Upper lobe of left lung (tissue), 6 donors: ENCODE measurements around the gene PRKCQ. TPM values are rescaled to one million over a fixed set of nuclear protein-coding genes. Genes with fewer than 3 reads are reported as not detected.

ENCODE experiments used
- ATAC-seq, 2 donors: fragments of 200-7000 bp; cut with Tn5 transposase; one replicate each; pipeline ENCODE4 v1.9.1; 2022; ENCODE audit warnings: mild to moderate bottlenecking in 2 of 2, moderate library complexity in 2 of 2; ENCODE audit not compliant: low FRiP score in 2 of 2
- DNase-seq, 2 donors: peaks; one replicate each; pipeline ENCODE4 v3.0.0-alpha.2; 2019 to 2020
- H3K27ac ChIP-seq, 4 donors: fragments of 200-600 bp; sonication (generic); one replicate each; pipeline ENCODE4 v1.5.1; 2016 to 2019
- H3K27me3 ChIP-seq, 4 donors: fragments of 200-600 bp; sonication (generic); one replicate each; pipeline ENCODE4 v1.5.1; 2017 to 2019
- H3K36me3 ChIP-seq, 4 donors: fragments of 200-600 bp; sonication (generic); one replicate each; pipeline ENCODE4 v1.5.1; 2016 to 2019
- H3K4me1 ChIP-seq, 4 donors: fragments of 200-600 bp; sonication (generic); one replicate each; pipeline ENCODE4 v1.5.1; 2018 to 2019
- H3K4me3 ChIP-seq, 4 donors: fragments of 200-600 bp; sonication (generic); one replicate each; pipeline ENCODE4 v1.5.1; 2017 to 2019; ENCODE audit warnings: mild to moderate bottlenecking in 2 of 4, moderate library complexity in 1 of 4
- H3K9me3 ChIP-seq, 4 donors: fragments of 200-600 bp; sonication (generic); one replicate each; pipeline ENCODE4 v1.5.1; 2018 to 2019
- EP300 ChIP-seq, 4 donors: sonication (generic); formaldehyde crosslinking; IDR thresholded peaks; one replicate each; pipeline ENCODE4 v1.5.1; 2017; ENCODE audit warnings: antibody characterized with exemption in 4 of 4, control low read depth in 2 of 4
- POLR2A ChIP-seq, 4 donors: fragments of 450-650 bp; IDR thresholded peaks; one replicate each; pipeline ENCODE4 v1.5.1; 2016 to 2017; ENCODE audit warnings: antibody characterized with exemption in 4 of 4, mild to moderate bottlenecking in 2 of 4
- POLR2AphosphoS5 ChIP-seq, 2 donors: sonication (generic); formaldehyde crosslinking; IDR thresholded peaks; one replicate each; pipeline ENCODE4 v1.5.1; 2017; ENCODE audit warnings: antibody characterized with exemption in 2 of 2
- WGBS, 2 donors: methylation state at CpG; one replicate each; pipeline ENCODE4 v1.1.5; 2017 to 2018; 5-methylcytosine and 5-hydroxymethylcytosine counted together
- total RNA-seq, 6 donors: library from RNA; depleted of rRNA in 4 of 6; stranded (reverse); fragments of >200 nt in 4 of 6; gene quantifications; one replicate each; pipeline versions ENCODE4 v1.1.0 to v1.2.1, GENCODE V29; 2016 to 2021
- TF ChIP-seq, protein P1 (sequence below), 6 experiments: fragments of 450-650 bp in 4 of 6; fragments of 200-600 bp in 2 of 6; sonication (generic) in 2 of 6; IDR thresholded peaks; one replicate each; pipeline ENCODE4 v1.5.1; 2016 to 2019; ENCODE audit warnings: antibody characterized with exemption in 6 of 6
- donor health status: DM: no; HTN: no; CAD: no; lungs with moderate emphysema.
- donor health status: DM: no; HTN: yes; CAD: no; lungs with severe emphysema.

Gene PRKCQ
- total RNA-seq, 6 donors from 2014 or later, result 6.5 to 16.8 (median 11.2) TPM

DNA sequence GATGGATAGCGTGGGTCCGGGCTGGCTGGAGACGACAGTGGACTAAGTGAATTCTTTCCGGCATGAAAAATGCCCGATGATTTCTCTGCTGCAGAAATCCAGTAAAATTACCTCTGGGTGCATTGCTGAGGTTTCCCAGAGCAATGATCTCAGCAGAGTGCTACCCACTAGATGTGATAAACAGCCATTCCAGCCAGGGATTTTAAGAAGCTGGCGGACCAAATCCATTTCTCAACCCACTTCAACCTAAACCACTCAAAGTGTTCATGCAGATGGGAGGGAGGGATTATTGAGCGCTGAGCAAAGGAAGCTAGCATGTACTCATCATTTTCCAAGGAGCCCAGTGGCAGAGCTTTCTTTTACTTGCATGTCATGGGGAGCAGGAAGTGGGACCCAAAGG, 116.7 kb downstream of the PRKCQ start:
- H3K27me3 ChIP-seq, result no peaks in the 10 kb centered on the region
- H3K27ac ChIP-seq, result no peak overlapping the region
- H3K9me3 ChIP-seq, result no peaks in the 10 kb centered on the region
- no peak overlapping the region for H3K4me3 ChIP-seq
- ATAC-seq (no peak), DNase-seq (no peak)
- no peaks in the 10 kb centered on the region for H3K4me1 ChIP-seq
- WGBS, 2 donors, result 85 to 93% methylated on average over 7 of the region's 7 CpGs
- H3K36me3 ChIP-seq, result peaks cover 0 to 2% (median 1%) of the 10 kb centered on the region in 4 donors
- no peak for TF ChIP-seq POLR2AphosphoS5 (IDR thresholded peaks at IDR 0.05)
- TF ChIP-seq POLR2A (IDR thresholded peaks at IDR 0.05), result no peak
- TF ChIP-seq, protein P1, sequence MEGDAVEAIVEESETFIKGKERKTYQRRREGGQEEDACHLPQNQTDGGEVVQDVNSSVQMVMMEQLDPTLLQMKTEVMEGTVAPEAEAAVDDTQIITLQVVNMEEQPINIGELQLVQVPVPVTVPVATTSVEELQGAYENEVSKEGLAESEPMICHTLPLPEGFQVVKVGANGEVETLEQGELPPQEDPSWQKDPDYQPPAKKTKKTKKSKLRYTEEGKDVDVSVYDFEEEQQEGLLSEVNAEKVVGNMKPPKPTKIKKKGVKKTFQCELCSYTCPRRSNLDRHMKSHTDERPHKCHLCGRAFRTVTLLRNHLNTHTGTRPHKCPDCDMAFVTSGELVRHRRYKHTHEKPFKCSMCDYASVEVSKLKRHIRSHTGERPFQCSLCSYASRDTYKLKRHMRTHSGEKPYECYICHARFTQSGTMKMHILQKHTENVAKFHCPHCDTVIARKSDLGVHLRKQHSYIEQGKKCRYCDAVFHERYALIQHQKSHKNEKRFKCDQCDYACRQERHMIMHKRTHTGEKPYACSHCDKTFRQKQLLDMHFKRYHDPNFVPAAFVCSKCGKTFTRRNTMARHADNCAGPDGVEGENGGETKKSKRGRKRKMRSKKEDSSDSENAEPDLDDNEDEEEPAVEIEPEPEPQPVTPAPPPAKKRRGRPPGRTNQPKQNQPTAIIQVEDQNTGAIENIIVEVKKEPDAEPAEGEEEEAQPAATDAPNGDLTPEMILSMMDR (IDR thresholded peaks at IDR 0.05), result no peak
- TF ChIP-seq EP300 (IDR thresholded peaks at IDR 0.05), result no peak

DNA sequence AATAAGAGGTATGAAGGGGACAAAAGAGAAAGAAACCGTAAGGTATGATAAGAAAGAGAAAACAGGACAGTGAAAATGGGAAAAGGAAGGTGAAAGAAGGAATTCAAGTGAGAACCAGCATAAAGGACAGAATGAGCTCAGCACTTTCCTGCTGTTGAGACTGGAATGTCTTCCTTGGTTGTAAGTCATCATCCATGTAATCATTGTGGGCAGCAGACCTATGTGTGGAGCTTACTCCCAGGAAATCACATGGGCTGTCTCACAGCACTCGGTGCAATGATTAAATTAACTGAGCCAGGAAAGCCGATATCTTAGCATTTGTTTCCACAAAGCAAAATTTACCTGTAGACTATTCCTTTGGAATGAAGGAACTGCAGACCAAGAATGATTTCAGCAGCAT, 118.1 kb downstream of the PRKCQ start:
- Histone ChIP-seq H3K27ac (no peak overlapping the region), H3K9me3 (no peaks in the 10 kb centered on the region), H3K36me3 (peaks cover 0 to 5% (median 1%) of the 10 kb centered on the region in 4 donors), H3K27me3 (no peaks in the 10 kb centered on the region), H3K4me3 (no peak overlapping the region), H3K4me1 (no peaks in the 10 kb centered on the region)
- no peak for TF ChIP-seq POLR2AphosphoS5 (IDR thresholded peaks at IDR 0.05)
- TF ChIP-seq, protein P1 (IDR thresholded peaks at IDR 0.05), result no peak
- TF ChIP-seq POLR2A (IDR thresholded peaks at IDR 0.05), result no peak
- TF ChIP-seq EP300 (IDR thresholded peaks at IDR 0.05), result no peak
- DNase-seq (no peak), ATAC-seq (no peak)
- 92 to 93% methylated on average over 3 of the region's 3 CpGs for WGBS, 2 donors

DNA sequence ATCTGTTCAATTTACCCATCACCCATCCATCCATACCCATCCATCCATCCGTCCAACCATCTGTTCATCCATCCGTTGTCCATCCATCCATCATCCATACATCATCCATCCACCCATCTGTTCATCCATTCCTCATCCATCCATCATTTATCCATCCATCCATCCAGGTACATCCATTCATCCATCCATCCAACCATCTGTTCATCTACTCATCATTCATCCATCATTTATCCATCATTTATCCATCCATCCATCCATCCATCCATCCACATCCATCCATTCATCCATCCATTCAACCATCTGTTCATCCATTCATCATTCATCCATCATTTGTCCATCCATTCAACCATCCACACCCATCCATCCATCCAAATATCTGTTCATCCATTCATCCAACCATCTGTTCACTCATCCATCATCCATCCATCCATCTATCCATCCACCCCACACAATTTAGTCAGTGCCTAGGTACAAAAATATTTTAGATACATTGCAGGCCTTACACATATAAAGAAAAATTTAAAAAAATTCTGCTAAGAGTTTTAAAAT, 119.1 kb downstream of the PRKCQ start:
- no peak for DNase-seq
- 83 to 92% methylated on average over 2 of the region's 2 CpGs for WGBS, 2 donors
- TF ChIP-seq EP300 (IDR thresholded peaks at IDR 0.05), result no peak
- no peak for TF ChIP-seq POLR2A (IDR thresholded peaks at IDR 0.05)
- Histone ChIP-seq H3K27me3 (no peaks in the 10 kb centered on the region), H3K27ac (no peak overlapping the region), H3K4me1 (no peaks in the 10 kb centered on the region), H3K9me3 (no peaks in the 10 kb centered on the region), H3K36me3 (peaks cover 0 to 9% (median 1%) of the 10 kb centered on the region in 4 donors), H3K4me3 (no peak overlapping the region)
- no peak for ATAC-seq

DNA sequence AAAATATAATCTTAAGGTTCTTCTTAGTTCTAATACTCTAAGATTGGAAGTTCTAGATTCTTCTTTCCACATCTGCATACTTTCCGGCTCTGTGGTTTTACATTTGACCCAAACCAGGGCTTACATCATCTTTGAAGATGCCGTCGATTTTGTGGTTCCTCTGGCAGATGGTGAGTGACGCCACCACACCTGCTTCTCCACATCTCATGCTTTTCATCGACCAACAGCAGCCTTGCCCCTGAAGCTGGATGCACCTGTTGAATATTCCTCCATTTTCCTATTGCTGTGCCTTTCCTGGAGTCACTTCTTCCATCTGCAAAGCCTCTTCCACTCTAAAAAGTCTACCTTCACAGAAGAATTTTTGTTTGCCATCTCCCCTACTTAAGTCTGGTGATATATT, 121.3 kb downstream of the PRKCQ start:
- no peaks in the 10 kb centered on the region for H3K4me1 ChIP-seq
- no peak overlapping the region for H3K4me3 ChIP-seq
- no peak for ATAC-seq
- no peak overlapping the region for H3K27ac ChIP-seq
- H3K9me3 ChIP-seq, result no peaks in the 10 kb centered on the region
- TF ChIP-seq, protein P1 (IDR thresholded peaks at IDR 0.05), result no peak
- TF ChIP-seq POLR2A (IDR thresholded peaks at IDR 0.05) (no peak), POLR2AphosphoS5 (IDR thresholded peaks at IDR 0.05) (no peak), EP300 (IDR thresholded peaks at IDR 0.05) (no peak)
- no peaks in the 10 kb centered on the region for H3K27me3 ChIP-seq
- H3K36me3 ChIP-seq, result peaks cover 0 to 13% (median 1%) of the 10 kb centered on the region in 4 donors
- no peak for DNase-seq
- WGBS, 2 donors, result 74 to 83% methylated on average over 5 of the region's 5 CpGs

DNA sequence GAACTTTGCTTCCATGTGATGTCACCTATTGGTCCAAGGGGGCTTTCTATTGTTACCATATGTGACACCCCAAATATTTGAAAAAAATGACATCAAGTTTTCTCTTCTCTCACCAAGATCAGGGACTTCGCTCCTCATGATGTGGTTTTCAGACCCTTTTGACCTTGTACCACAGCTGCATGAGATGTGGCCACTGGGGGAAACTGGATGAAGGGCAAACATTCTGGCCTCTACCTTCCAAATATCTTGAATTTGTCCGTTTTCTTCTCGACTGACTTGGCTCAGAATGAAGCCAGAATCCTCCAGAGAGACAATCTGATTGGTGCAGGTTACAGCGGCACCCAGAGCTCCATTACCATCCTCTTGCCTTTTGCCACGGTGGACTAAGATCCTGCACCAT, 122.7 kb downstream of the PRKCQ start:
- Histone ChIP-seq H3K4me1 (no peaks in the 10 kb centered on the region), H3K9me3 (no peaks in the 10 kb centered on the region), H3K4me3 (no peak overlapping the region), H3K27me3 (no peaks in the 10 kb centered on the region), H3K27ac (no peak overlapping the region), H3K36me3 (peaks cover 0 to 13% (median 1%) of the 10 kb centered on the region in 4 donors)
- TF ChIP-seq, protein P1 (IDR thresholded peaks at IDR 0.05), result no peak
- no peak for TF ChIP-seq POLR2AphosphoS5 (IDR thresholded peaks at IDR 0.05)
- 89 to 90% methylated on average over 5 of the region's 5 CpGs for WGBS, 2 donors
- DNase-seq (no peak), ATAC-seq (no peak)
